MCF 10A (cell line): ENCODE data around the gene C12orf42. TPM values are rescaled to one million over a fixed set of nuclear protein-coding genes. Genes with fewer than 3 reads are reported as not detected.

Experiments used
- BruUV-seq: library from RNA; stranded (reverse); fragments of 400-500 nt; replicated peaks from 2 replicates; lab custom pipeline; 2021; lab: Mats Ljungman, UMichigan
- CTCF ChIA-PET: fragments of 300-600 bp; sonication (Branson Sonifier 250); formaldehyde crosslinking; extraction: SDS; loops from one replicate; lab custom pipeline; 2021; ENCODE audit warnings: antibody characterized with exemption, inconsistent platforms; lab: Yijun Ruan, JAX
- POLR2A ChIA-PET: fragments of 300-600, 350-650 bp; sonication (Branson Sonifier 250); formaldehyde crosslinking; extraction: SDS; loops from one replicate; lab custom pipeline; 2020; ENCODE audit warnings: antibody characterized with exemption, inconsistent platforms; lab: Yijun Ruan, JAX
- DNase-seq: peaks from one replicate; pipeline ENCODE4 v3.0.0-alpha.2; 2018; ENCODE audit not compliant: unreplicated experiment
- H3K27ac Mint-ChIP-seq: one replicate; pipeline ENCODE4 v1.8.0; 2022; ENCODE audit warnings: mild to moderate bottlenecking, low read depth, mixed read lengths; ENCODE audit not compliant: unreplicated experiment
- H3K27me3 Mint-ChIP-seq: one replicate; pipeline ENCODE4 v1.8.0; 2022; ENCODE audit warnings: mixed read lengths; ENCODE audit not compliant: insufficient read depth, unreplicated experiment
- H3K36me3 Mint-ChIP-seq: one replicate; pipeline ENCODE4 v1.8.0; 2022; ENCODE audit warnings: mild to moderate bottlenecking, moderate library complexity, mixed read lengths; ENCODE audit not compliant: insufficient read depth, unreplicated experiment
- H3K4me1 Mint-ChIP-seq: one replicate; pipeline ENCODE4 v1.8.0; 2022; ENCODE audit warnings: mixed read lengths; ENCODE audit not compliant: insufficient read depth, unreplicated experiment
- H3K4me3 Mint-ChIP-seq: one replicate; pipeline ENCODE4 v1.8.0; 2022; ENCODE audit warnings: mild to moderate bottlenecking, moderate library complexity, mixed read lengths; ENCODE audit not compliant: unreplicated experiment
- H3K9me3 Mint-ChIP-seq: one replicate; pipeline ENCODE4 v1.8.0; 2022; ENCODE audit warnings: mixed read lengths; ENCODE audit not compliant: unreplicated experiment
- CTCF ChIP-seq: fragments of 200-600 bp; IDR thresholded peaks from one replicate; pipeline ENCODE4 v1.8.0; 2022; ENCODE audit warnings: antibody characterized with exemption, mild to moderate bottlenecking; ENCODE audit not compliant: unreplicated experiment
- intact Hi-C: fragments of 100-400 bp; cut with micrococcal nuclease; formaldehyde crosslinking; loops from 2 replicates; pipeline ENCODE4 v1.14.1; 2022
- total RNA-seq: library from RNA; stranded (reverse); gene quantifications from 2 replicates; pipeline ENCODE4 v1.2.3, GENCODE V29; 2022

The C12orf42 gene
- total RNA-seq, 1 experiment from 2014 or later, result not detected

- H3K4me1 Mint-ChIP-seq, result no peaks in the 10 kb centered on the region
- no TSS peak for BruUV-seq
- no peak overlapping the region for H3K4me3 Mint-ChIP-seq
- no peaks in the 10 kb centered on the region for H3K36me3 Mint-ChIP-seq
- H3K9me3 Mint-ChIP-seq, result no peaks in the 10 kb centered on the region
- POLR2A ChIA-PET, result no interaction called here
- no peaks in the 10 kb centered on the region for H3K27me3 Mint-ChIP-seq
- no peak overlapping the region for H3K27ac Mint-ChIP-seq
- CTCF ChIA-PET, result no interaction called here
- no peak for DNase-seq
- TF ChIP-seq CTCF, result no peak
- intact Hi-C loops, result no loop called here
Measured at GRCh38 chr12:103303484-103303883, 192.3 kb downstream of the C12orf42 start.

GRCh38 chr12:103301642-103302591 is 193.9 kb downstream of the C12orf42 start:
- ChIA-PET POLR2A (no interaction called here), CTCF (no interaction called here)
- intact Hi-C loops, result no loop called here
- Mint-ChIP-seq H3K36me3 (no peaks in the 10 kb centered on the region), H3K27me3 (no peaks in the 10 kb centered on the region), H3K4me3 (no peak overlapping the region), H3K27ac (no peak overlapping the region), H3K9me3 (no peaks in the 10 kb centered on the region), H3K4me1 (no peaks in the 10 kb centered on the region)
- DNase-seq, result no peak
- no TSS peak for BruUV-seq
- no peak for TF ChIP-seq CTCF

- H3K4me1 Mint-ChIP-seq, result no peaks in the 10 kb centered on the region
- DNase-seq, result no peak
- POLR2A ChIA-PET, result no interaction called here
- H3K36me3 Mint-ChIP-seq, result no peaks in the 10 kb centered on the region
- intact Hi-C loops, result no loop called here
- no TSS peak for BruUV-seq
- H3K27me3 Mint-ChIP-seq, result no peaks in the 10 kb centered on the region
- CTCF ChIA-PET, result no interaction called here
- no peak overlapping the region for H3K4me3 Mint-ChIP-seq
- H3K9me3 Mint-ChIP-seq, result peaks cover under 1% of the 10 kb centered on the region
- TF ChIP-seq CTCF, result no peak
- no peak overlapping the region for H3K27ac Mint-ChIP-seq
Measured at GRCh38 chr12:103288016-103288415, 207.8 kb downstream of the C12orf42 start.

- no peak for TF ChIP-seq CTCF
- Mint-ChIP-seq H3K9me3 (no peaks in the 10 kb centered on the region), H3K27ac (no peak overlapping the region), H3K36me3 (no peaks in the 10 kb centered on the region), H3K4me1 (peaks cover 6% of the 10 kb centered on the region), H3K27me3 (no peaks in the 10 kb centered on the region), H3K4me3 (no peak overlapping the region)
- no peak for DNase-seq
- ChIA-PET CTCF (no interaction called here), POLR2A (no interaction called here)
- intact Hi-C loops, result no loop called here
- no TSS peak for BruUV-seq
Measured at GRCh38 chr12:103282124-103282523, 213.6 kb downstream of the C12orf42 start.
